Endothelial cell of umbilical vein (primary cell): Measurements from ENCODE around the gene THY1.

Experiments used
- EZH2 ChIP-seq: IDR thresholded peaks from 2 replicates; pipeline ENCODE4 v1.6.1; 2012; ENCODE audit warnings: borderline replicate concordance, low read depth, mild to moderate bottlenecking, moderate library complexity, low read length, inconsistent platforms; ENCODE audit not compliant: severe bottlenecking
- POLR2A ChIP-seq: IDR thresholded peaks from 2 replicates; pipeline ENCODE4 v1.6.1; 2012; ENCODE audit warnings: low read depth, mild to moderate bottlenecking, control low read depth, low read length
- POLR2AphosphoS5 ChIP-seq: IDR thresholded peaks from 2 replicates; pipeline ENCODE4 v1.6.1; 2012; ENCODE audit warnings: low read depth, mild to moderate bottlenecking, control low read depth, low read length, moderate library complexity; ENCODE audit not compliant: insufficient read depth
- TF ChIP-seq, protein P1 (sequence below), 2 donors: IDR thresholded peaks; 1 replicate in 1 of 2; 2 replicates in 1 of 2; pipeline ENCODE4 v1.5.1; 2011; ENCODE audit warnings: low read length in 2 of 2, mild to moderate bottlenecking in 2 of 2, moderate library complexity in 2 of 2, control low read depth in 1 of 2, inconsistent platforms in 1 of 2, low read depth in 1 of 2; ENCODE audit not compliant: insufficient read depth in 1 of 2; ENCODE audit errors: extremely low read depth in 1 of 2

DNA sequence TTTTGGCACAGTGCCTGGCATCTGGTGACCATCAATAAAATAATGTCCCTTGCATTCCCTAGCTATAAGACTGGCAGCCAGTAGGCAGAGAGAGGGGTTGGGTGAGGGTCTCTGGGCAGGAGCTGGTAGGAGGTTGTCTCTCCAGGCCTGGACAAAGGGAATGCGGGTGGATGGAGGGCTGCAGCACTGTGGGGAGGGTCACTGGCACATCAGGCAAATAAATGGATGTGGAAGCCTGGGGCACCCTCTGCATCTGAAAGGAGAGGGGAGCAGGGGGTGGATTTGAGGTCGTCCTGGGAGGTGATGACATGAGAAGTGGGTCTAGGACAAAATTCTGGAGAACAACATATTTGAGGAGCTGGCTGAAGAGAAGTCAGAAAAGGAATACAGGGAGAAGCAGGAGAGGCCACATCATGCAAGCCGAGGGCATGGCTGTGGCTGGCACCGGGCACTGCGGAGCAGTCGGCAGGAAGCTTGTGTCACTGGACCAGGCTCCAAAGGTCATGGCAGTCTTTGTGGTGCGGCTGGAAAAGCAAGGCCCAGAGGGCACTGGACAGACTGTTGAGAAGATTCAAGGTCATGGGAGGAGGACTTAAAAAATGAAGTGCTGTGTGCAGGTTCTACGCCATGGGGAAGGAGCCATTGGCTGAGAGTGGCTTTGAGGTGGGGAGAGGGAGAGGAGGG, 36.5 kb upstream of the THY1 start:
- TF ChIP-seq POLR2A (no peak), EZH2 (no peak), POLR2AphosphoS5 (no peak)
- TF ChIP-seq, protein P1, sequence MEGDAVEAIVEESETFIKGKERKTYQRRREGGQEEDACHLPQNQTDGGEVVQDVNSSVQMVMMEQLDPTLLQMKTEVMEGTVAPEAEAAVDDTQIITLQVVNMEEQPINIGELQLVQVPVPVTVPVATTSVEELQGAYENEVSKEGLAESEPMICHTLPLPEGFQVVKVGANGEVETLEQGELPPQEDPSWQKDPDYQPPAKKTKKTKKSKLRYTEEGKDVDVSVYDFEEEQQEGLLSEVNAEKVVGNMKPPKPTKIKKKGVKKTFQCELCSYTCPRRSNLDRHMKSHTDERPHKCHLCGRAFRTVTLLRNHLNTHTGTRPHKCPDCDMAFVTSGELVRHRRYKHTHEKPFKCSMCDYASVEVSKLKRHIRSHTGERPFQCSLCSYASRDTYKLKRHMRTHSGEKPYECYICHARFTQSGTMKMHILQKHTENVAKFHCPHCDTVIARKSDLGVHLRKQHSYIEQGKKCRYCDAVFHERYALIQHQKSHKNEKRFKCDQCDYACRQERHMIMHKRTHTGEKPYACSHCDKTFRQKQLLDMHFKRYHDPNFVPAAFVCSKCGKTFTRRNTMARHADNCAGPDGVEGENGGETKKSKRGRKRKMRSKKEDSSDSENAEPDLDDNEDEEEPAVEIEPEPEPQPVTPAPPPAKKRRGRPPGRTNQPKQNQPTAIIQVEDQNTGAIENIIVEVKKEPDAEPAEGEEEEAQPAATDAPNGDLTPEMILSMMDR (IDR thresholded peaks at IDR 0.05; ENCODE audit: extremely low read depth in 1 of 2, insufficient read depth in 1 of 2, low read depth in 1 of 2, low read length in 2 of 2): no peak
